Prostate gland (tissue), 2 donors: ENCODE data around the gene COLEC12.

Experiments
- CTCF ChIP-seq, 4 experiments: fragments of 200-600 bp in 2 of 4; fragments of 450-650 bp in 2 of 4; sonication (generic) in 2 of 4; IDR thresholded peaks; 1 replicate in 3 of 4; 2 replicates in 1 of 4; pipeline ENCODE4 v1.5.1; 2016 to 2019; ENCODE audit warnings: antibody characterized with exemption in 4 of 4, mild to moderate bottlenecking in 2 of 4, moderate library complexity in 2 of 4
- POLR2A ChIP-seq: fragments of 450-650 bp; IDR thresholded peaks from one replicate; pipeline ENCODE4 v1.6.1; 2016; ENCODE audit warnings: antibody characterized with exemption, mild to moderate bottlenecking
- POLR2AphosphoS5 ChIP-seq: sonication (generic); formaldehyde crosslinking; IDR thresholded peaks from one replicate; pipeline ENCODE4 v1.6.1; 2017; ENCODE audit warnings: antibody characterized with exemption

GRCh38 chr18:501406-501714 is 859 bp upstream of the COLEC12 start:
- TF ChIP-seq CTCF (IDR thresholded peaks at IDR 0.05) (no peak), POLR2A (no peak), POLR2AphosphoS5 (no peak)
